Activated CD4-positive, CD25-positive, alpha-beta regulatory T cell (primary cell): ENCODE results near the gene VWA2.
"Not testable (repeated sequence)": the region's sequence is repeated elsewhere in the genome, so short reads cannot be mapped to it uniquely, and the experiment has no call there.

Experiments
- DNase-seq, 4 experiments: peaks; one replicate each; lab custom pipeline; 2025; lab: John Stamatoyannopoulos, UW

The VWA2 gene

DNA sequence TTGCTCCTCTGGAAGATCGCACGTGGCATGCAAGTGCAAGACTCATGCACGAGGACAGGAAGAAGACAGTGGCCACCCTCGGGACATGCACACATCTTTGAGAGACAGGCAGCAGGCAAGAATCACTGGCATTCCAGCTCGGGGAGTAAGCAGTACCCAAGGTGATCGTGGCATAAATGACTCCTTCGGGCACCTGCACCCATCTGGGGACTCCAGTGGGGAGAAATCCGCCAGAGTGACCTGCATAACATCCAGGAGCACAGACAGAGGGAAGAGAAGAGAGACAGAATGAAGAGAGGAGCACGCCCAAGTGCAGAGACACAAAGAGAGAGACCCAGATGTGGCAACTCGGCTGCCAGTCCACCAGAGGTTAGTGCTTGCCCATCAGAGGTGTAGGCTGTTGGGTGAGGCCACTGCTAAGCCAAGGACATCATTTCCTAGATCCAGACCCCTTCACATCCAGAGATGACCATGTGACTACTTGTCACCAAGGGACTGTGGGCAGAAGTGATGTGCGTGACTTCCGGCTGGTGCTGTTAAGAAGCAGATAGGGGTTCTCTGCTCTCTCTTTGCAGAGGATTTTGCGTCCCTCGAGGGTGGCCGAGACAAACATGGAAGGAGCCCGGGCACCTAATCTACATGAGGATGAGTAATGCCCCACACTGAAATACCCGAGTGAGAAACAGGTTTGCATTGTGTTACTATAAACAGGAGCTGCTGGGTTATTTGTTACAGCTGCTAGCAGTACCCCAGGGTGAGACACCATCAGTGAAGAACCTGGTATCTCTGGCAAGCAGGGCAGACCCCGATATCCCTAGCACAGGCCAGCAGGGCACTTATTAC, 80.6 kb downstream of the VWA2 start:
- no peak for DNase-seq

DNA sequence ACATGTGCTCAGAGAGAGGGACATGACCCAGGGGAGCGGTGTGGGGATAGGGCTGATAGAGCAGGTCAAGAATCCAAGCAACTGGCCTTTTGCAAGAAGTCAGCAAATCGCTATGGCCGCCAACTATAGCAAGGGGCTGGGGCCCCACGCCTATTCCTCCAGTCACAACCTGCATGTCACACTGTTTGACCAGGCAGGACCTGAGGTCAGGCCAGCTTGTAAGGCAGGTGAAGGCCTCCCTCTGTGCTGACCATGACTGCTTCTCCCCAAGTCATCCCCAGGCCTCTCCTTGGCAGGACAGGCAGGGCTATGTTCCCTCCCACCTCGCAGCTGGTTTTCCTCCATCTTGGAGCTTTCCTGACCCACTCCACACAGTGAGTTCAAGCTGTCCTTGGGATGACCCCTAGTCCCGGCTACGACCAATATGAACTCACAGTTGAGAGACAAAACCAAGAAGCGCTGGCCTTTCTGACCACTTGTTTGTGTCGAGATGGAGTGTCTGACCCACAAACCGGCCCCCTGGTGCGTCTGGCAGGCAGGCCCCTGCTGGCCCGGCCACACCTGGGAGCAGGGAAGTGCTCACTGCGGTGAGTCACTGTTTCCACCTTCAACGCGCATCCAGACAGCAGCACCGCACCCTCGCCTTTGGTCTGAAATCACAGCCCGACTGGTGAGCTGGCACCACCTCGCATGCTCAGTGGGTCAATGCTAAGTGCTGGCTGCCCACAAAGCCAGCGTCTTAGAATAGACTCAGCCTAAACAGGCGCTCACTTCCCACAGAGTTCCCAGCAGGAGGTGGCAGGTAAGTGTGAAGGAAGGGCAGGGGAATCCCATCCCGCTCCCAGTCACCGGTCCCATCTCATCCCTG, 81.4 kb downstream of the VWA2 start:
- no peak for DNase-seq

DNA sequence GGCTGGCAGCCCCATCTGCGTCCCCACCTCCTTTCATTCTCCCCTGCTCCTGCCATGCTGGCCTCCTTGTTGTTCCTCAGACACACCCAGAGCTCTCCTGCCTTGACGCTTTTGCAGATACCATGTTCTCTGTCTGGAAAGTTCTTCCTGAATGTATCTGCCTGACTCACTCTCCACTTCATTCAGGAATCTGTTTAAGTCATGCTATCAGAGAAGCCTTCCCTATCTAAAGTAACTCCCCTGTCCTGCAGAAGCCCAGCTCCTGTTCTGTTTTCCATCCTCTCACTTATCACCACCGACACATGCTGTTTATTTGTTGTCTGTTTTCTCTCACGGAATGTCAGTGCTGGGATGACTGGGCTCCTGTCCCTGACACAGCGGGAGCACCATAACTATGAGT, 83.3 kb downstream of the VWA2 start:
- no peak for DNase-seq

DNA sequence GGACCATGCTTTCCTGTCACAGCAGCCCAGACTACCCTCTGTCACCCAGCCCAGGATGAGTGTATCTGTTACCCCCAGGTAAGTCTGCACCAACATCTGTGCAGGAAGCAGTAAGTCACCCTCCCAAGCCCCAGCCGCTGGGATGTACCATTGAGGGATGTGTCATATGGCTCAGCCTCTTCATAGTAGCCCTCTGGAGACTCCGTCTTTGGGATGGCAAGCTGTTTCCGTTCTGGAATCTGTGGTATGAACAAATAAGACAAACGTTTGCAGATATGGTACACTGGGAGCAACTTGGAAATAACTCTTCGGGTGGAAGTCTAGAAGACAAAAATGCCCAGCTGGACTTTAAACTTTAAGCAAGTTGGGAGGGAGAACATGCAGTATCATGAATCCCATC, 84.0 kb downstream of the VWA2 start:
- DNase-seq: no peak

DNA sequence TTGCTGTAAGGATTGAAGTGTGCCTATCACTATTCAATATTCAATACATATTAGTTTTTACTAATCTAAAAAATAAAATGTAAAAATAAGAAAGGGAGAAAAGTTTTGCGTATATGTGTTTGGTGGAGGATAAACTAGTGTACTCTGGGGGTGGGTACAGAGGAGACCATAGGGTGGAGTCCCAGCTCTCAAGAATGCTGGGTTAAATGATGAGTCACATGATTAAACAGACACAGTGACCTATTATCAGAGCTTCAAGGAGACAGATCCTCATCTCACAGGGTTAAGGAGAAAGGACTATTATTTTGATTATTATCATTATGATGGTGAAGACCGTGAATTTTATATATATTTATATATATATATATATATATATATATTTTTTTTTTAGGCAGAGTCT, 87.7 kb downstream of the VWA2 start:
- DNase-seq: no peak

DNA sequence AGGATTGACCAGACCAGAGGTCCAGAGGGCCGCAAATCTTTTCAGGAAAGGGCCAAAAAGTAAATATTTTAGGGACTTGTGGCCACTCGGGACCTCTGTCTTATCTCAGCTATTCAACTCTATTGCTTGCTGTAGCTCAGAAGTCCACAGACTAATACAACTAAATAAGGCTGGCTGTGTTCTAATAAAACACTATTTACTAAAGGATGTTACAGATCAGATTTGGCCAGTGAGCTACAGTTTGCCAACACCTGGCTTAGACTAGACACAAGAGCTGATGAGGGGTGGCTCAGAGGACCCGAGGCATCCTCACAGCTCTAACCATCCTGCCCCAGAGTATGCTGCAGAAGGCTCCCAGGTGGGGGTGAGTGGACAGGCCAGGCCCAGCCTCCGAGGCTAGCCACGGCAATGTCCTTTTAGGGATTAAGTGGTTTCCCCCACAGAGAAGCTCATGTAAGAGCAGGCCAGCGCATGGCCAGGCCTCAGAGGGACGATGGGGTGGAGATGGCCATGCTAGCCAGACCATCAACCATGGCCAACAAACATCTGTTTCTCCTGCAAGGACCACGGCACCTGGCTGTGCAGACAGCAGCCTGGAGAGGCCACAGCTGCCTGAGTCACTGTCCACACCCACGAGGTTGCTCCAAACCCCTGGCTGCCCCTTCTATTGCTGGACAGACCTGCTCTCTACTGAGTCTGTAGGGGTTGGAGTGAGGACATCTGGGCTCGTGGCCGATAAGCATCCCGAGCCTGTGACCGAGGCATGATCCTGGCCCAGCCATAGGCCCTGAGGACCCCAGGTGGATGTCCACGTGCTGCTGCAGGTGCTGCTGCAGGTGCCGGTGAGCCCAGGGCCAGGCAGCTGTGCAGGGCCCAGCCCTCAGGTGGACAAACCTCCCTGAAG, 88.7 kb downstream of the VWA2 start:
- DNase-seq: no peak

GRCh38 chr10:114328441-114328812, 89.4 kb downstream of the VWA2 start:
- no peak for DNase-seq

DNA sequence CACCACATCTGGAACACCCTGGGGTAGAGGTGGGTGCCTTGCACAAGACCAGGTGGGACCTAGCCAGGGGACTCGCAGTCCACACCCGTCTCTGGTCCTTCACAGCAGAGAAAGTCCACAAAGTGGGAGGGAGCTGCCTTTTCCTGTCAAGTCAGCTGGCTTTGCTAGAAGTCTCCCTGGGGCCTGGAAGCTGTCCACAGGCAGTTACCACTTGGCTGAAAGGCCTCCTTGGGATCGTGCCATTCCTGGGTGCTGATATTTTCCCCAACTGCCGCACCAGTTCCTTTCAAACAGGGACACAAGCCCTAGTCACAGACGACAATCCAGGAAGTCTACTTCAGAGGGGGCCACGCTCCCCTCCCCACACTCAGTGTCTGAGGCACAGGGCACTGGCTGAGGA, 89.8 kb downstream of the VWA2 start:
- DNase-seq: no peak

DNA sequence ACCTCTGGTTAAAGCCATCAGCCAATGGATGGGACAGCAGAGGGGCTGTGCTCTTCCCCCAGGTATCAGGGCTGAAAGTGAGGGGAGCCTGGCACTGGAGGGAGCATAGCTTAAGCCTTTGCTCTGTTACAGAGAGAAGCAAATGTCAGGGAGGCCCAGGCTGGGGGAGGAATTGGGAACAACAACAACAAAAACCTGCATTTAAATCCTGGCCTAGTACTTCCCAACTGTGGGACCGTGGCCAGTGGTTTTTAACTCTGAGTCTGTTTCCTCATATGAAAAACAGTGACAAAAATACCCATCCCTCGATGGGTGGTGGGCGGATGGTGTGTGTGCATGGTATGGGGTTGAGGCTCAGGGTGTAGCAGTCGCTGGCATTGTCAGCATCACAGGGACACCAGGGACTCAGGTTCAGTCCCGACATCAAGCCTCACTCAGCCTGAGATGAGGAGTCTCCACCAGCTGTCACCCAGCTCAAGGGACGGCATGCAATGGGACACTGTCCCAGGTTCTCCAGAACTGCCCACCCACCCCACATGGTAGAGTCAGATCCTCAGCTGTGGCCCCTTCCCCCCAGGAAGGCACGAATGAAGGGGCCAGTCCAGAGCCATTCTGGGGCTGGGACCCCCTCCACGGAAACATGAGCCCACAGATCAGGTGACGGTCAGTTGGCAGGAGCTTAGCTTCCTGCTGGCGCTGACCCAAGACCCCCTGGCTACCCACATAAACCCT, 90.7 kb downstream of the VWA2 start:
- DNase-seq: no peak

- no peak for DNase-seq
Measured at GRCh38 chr10:114332301-114333192, 93.5 kb downstream of the VWA2 start.

GRCh38 chr10:114333441-114333840, 94.4 kb downstream of the VWA2 start:
- not testable (repeated sequence) for DNase-seq

GRCh38 chr10:114334301-114334700, 95.2 kb downstream of the VWA2 start:
- DNase-seq: no peak

- DNase-seq: no peak
Measured at GRCh38 chr10:114335614-114336013, 96.6 kb downstream of the VWA2 start.

GRCh38 chr10:114336823-114337509, 97.9 kb downstream of the VWA2 start:
- no peak for DNase-seq

- no peak for DNase-seq
Measured at GRCh38 chr10:114337510-114338462, 98.7 kb downstream of the VWA2 start.

DNA sequence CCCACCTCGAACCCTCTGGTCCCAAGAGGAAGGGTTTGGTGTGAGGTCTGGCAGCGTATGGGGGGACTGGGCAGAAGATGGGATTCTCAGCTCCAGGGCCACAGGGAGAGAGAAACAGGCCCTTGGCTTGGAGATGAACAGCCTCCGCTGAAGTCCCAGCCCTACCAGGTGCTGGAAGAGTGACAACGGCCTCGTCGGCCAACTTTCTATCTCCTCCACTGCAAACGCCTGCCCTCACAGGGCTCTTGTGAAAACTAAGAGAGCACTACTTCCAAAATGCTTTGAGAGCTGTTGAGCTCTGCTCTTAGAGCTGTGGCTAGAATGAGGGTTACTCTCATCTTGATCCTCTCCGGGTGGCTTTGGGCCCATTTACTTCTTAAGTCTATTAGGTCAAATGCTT, 101.8 kb downstream of the VWA2 start:
- DNase-seq: no peak
